Astrocyte of the spinal cord (primary cell): ENCODE data around the gene RTL10.

Experiments used
- DNase-seq: peaks from one replicate; pipeline ENCODE4 v3.0.0; 2011; ENCODE audit warnings: low read depth, low spot score
- H3K4me3 ChIP-seq: 2 replicates; pipeline ENCODE4 v1.5.1; 2011; ENCODE audit warnings: low read depth, mild to moderate bottlenecking, low read length, moderate library complexity
- CTCF ChIP-seq: IDR thresholded peaks from 2 replicates; pipeline ENCODE4 v1.5.1; 2012; ENCODE audit warnings: low read depth, mild to moderate bottlenecking, low read length, inconsistent platforms
- in situ Hi-C: cut with HindIII; loops from 2 replicates; pipeline ENCODE4 v1.10.0; 2017; ENCODE audit warnings: low sequenced_read_pairs

RTL10 gene

GRCh38 chr22:19888131-19888746, 33.6 kb upstream of the RTL10 start:
- TF ChIP-seq CTCF, result no peak
- no peak for DNase-seq
- H3K4me3 ChIP-seq, result no peak overlapping the region
- in situ Hi-C loops, result no loop called here

- in situ Hi-C loops, result no loop called here
- no peak for TF ChIP-seq CTCF
- no peak for DNase-seq
- H3K4me3 ChIP-seq, result no peak overlapping the region
Measured at GRCh38 chr22:19887256-19887985, 32.7 kb upstream of the RTL10 start.

- DNase-seq, result peak; percentile 32
- in situ Hi-C loops, result no loop called here
- H3K4me3 ChIP-seq, result no peak overlapping the region
- no peak for TF ChIP-seq CTCF
Measured at GRCh38 chr22:19886605-19887255, 32.1 kb upstream of the RTL10 start.

GRCh38 chr22:19885841-19886592, 31.3 kb upstream of the RTL10 start:
- no peak for TF ChIP-seq CTCF
- no peak for DNase-seq
- in situ Hi-C loops, result no loop called here
- H3K4me3 ChIP-seq, result no peak overlapping the region

- in situ Hi-C loops, result no loop called here
- no peak overlapping the region for H3K4me3 ChIP-seq
- TF ChIP-seq CTCF, result no peak
- DNase-seq, result no peak
Measured at GRCh38 chr22:19884954-19885751, 30.5 kb upstream of the RTL10 start.
